PC-9 (cell line): ENCODE measurements around the gene STEAP3.

Source experiments
- CTCF ChIP-seq: fragments of 200-600 bp; sonication (generic); conservative IDR thresholded peaks from 2 replicates; pipeline ENCODE4 v1.6.1; 2017; ENCODE audit warnings: mixed run types, antibody characterized with exemption, mild to moderate bottlenecking, moderate library complexity
- EZH2 ChIP-seq: fragments of 200-600 bp; sonication (generic); IDR thresholded peaks from 2 replicates; pipeline ENCODE4 v1.8.0; 2017; ENCODE audit warnings: antibody characterized with exemption, low read depth

GRCh38 chr2:119174993-119175347 lies 48.7 kb upstream of the STEAP3 start:
- TF ChIP-seq CTCF, result no peak
- no peak for TF ChIP-seq EZH2
